NCI-H2171 (cell line): Measurements from ENCODE around the gene RUNX2.

ENCODE experiments used
- DNase-seq: peaks from one replicate; lab custom pipeline; 2025; lab: John Stamatoyannopoulos, UW

RUNX2 gene

DNA sequence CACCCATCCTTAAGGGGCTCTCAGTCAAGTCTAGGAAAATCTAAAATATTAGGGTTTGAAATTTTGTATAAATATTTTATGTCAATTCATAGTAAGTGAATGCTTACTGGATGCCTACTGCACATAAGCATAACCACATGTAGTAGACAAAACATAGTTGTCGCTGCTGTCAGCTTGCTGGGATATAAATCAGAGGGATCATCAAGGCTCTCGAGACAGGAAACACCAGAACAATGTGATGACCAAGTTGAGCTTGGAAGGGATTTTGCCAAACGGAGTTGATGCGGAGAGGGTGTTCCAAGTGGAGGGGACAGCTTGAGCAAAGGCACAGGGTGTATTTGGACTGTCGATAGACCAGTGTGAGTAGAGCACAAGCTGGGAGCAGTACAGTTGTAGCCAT lies 155.4 kb downstream of the RUNX2 start:
- DNase-seq = no peak

- no peak for DNase-seq
Measured at GRCh38 chr6:45486736-45487135, 158.6 kb downstream of the RUNX2 start.

DNA sequence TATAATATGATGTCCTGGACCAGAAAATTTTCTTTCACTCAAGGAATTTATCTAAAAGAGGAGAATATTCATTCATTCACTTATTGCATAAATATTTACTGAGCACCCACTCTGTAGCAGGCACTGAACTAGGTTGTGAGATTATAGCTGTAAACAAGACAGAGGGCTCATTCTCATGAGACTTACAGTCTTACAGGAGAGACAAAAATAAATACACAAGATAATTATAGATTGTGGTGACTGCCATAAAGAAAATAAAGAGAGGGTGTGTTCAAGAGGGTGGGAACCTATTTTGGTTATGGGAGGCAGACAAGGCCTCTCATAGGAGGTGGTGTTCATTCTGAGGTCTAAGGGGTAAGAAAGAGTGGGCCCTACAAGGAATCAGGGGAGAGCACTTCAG lies 159.5 kb downstream of the RUNX2 start:
- DNase-seq = no peak

GRCh38 chr6:45488269-45488668 lies 160.1 kb downstream of the RUNX2 start:
- DNase-seq = no peak

GRCh38 chr6:45488889-45489288 lies 160.8 kb downstream of the RUNX2 start:
- DNase-seq = no peak

GRCh38 chr6:45491048-45491735 lies 163.1 kb downstream of the RUNX2 start:
- no peak for DNase-seq

DNA sequence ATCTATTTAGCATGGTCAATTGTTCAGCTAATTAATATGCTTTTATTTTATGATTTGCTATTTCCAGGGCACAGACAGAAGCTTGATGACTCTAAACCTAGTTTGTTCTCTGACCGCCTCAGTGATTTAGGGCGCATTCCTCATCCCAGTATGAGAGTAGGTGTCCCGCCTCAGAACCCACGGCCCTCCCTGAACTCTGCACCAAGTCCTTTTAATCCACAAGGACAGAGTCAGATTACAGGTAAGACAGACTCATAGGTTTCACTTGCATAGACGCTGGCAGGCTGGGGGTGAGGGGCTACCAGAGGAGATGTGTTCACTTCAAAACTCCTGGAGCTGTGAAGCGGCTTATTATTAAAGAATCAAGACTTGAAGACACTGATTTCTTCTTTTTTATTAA lies 163.7 kb downstream of the RUNX2 start:
- no peak for DNase-seq

DNA sequence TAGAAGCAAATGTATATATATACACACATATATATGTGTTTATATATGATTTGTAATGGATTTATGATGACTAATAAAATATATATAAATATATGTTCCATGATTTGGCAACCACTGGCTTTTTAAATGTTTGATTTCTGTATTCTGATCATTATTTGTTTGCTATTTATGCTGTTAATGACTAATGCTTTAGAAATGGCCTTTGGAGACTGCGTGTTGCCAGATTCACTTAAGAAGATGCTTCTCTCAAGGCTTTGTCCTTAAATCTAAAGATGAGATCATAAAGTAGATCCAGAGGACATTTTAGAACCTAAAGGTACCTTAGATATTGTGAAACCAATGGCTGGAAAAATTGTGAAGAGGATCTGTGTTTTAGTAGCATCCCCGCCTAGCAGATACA lies 165.6 kb downstream of the RUNX2 start:
- no peak for DNase-seq

DNA sequence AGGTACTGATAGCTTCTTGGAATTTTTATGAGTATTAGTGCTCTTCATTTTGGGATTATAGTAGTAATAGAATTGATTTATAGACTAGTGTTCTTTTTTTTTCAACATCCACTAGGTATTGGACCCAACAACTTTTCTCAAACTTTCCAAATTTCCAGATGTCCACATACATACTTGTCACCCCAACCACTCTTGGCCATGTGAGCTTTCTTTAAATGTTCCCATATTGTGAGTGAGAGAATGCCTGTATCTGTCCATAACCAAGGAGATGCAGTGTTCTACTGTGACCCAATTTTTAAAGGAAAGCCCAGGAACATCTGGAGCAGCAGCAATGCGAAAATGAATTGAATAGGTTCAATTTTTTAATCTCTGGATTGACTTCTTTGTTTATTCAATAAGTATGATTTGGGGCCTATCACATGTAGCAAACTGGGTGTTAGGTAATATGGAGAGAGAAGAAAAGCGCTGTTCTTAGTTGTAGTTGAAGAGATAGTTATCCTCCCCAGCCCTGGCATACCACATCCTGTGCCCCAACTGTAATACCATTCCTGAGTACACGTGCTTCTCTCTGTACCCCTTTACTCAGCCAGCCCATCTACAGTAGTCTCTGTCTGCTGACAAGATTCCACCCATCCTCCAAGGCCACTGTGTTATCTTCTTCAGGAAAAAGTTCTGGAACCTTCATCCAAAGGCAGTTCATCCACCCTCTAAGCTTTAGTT lies 166.4 kb downstream of the RUNX2 start:
- no peak for DNase-seq

GRCh38 chr6:45495429-45496084 lies 167.4 kb downstream of the RUNX2 start:
- DNase-seq = no peak

DNA sequence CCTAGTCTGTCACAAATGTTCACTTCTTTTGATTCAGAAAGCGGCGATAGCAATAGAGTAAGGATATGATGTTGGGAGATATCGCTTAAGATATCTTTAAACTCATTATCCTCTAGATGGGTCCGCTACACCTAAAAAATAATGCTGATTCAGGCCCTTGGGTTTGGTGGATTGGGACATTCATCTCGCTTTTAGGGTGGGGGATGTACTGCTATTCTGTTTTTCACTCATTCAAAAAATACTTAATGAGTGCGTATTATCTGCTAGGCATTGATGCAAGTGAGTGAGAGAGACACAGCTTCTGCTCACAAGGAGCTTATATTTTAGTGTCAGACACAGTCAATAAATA lies 167.9 kb downstream of the RUNX2 start:
- DNase-seq = no peak

DNA sequence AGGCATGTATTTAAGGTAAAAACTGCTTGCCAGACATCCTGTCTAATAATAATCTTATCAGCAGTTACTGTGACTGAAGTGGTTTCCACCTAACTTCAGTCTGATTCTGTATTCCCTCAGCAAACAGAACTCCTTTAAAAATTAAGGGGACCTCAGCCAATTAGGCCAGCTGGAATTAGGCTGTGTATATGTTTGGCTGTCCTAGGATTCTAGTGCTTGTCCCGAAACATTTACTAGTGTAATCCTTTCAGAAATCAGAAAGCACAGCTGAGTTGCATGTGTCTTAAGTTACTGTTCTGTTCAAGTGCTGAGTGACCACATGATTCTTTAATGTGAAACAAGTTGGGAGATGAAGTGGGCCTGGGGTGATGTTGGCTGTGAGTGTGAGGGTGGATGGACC lies 170.5 kb downstream of the RUNX2 start:
- DNase-seq = no peak

GRCh38 chr6:45500924-45501816 lies 173.0 kb downstream of the RUNX2 start:
- no peak for DNase-seq

DNA sequence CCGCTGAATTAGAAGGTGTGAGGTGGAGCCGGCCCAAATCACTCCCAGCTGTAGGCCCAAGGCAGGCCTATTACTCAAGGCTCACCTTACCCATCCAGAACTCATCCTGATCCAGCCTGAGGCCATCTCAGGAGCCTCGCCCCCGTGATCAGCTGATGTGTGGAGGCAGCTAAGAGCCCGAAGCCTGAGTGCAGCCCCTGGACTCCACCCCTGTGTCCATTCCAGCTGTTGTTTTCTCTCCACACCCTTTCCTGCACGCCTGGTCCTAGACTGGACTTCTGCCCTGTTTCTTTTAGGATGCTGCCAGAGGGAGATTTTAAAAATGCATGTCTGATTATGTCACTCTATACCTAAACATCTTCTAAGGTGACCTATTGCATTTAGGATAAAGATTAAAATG lies 174.3 kb downstream of the RUNX2 start:
- no peak for DNase-seq

GRCh38 chr6:45504947-45505346 lies 176.8 kb downstream of the RUNX2 start:
- no peak for DNase-seq

- DNase-seq = no peak
Measured at GRCh38 chr6:45505470-45505869, 177.3 kb downstream of the RUNX2 start.

DNA sequence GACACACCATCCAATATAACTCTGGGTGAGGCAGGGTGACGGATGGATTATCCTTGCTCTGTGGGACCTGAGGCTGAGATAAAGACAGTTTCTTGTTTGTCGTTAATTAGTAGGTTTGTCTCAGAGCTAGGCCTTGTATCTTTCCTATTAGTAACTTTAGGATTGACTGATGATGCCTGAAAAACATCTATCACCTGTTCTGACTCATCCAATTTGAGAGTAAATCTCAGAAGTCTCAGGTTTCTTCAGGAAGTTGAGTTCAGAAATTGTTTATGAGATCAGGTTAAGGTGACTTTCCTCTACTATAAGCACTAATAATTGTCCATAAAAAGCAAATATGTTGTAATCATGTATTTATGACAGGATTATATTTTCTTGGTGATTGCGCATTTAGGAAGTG lies 179.1 kb downstream of the RUNX2 start:
- no peak for DNase-seq

DNA sequence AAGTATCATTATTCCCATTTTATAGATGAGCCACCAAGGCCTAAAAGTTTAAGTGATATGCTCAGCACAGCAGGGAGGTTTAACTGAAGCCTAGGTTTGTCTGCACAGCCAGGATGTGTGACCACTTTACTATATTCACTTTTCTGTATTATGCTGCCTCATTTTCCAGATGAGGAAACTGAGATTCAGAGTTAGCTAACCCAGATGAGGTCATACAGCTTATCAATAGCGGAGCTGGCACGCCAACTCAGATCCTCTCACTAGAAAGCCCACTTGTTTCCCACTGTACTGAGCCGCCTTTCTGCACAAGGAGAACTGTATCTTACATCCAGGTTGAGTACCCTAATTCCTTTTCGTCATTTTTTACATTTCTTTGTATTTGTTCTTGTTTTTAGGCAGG lies 181.3 kb downstream of the RUNX2 start:
- no peak for DNase-seq

GRCh38 chr6:45512717-45513116 lies 184.6 kb downstream of the RUNX2 start:
- no peak for DNase-seq

GRCh38 chr6:45513213-45513618 lies 185.1 kb downstream of the RUNX2 start:
- no peak for DNase-seq

- DNase-seq = no peak
Measured at GRCh38 chr6:45513843-45514242, 185.7 kb downstream of the RUNX2 start.

DNA sequence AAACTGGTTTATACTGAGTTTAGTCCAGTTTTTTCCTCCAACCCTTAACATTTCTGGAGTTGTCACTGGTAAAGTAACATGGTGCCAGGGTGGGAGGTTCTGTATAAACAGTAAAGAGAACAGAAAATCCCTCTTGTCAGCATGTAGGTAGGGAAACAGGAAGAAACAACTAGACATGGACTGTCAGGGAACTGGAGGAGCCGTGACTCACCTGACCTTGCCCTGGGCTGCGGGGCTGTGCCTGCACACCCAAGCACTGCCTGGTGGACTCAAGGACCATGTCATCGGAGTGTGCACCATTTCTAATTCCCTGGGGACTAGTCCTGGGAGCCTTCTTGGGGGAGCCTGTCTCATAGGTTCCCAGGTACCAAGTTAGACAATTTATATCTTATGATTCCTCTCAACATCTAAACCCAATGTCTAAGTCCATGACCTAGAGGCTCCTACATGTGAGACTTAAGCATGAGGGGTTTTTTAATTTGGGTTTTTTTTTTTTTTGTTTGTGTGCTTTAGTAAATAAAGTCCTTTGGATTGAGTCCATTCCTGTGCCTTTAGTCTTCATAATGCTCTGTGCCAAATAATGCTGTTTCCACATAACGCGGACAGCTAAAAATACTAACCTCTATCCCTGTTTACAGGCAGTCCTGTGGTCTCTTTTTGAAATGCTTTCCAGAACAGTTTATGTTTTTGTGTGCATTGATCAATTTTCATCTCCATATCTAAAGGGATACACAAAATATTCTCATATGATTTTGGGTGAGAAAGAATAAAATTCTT lies 186.5 kb downstream of the RUNX2 start:
- no peak for DNase-seq
